ENCODE measurements around the gene TRIB2. TPM values are rescaled to one million over a fixed set of nuclear protein-coding genes. Genes with fewer than 3 reads are reported as not detected.
A peak's percentile ranks its signal among the peaks of the same experiment; 100 is the strongest.

The TRIB2 gene
- total and polyA plus RNA-seq, 2 of the 13 experiments (the other 11 are each of a cell fraction or from before 2014, with no cell fraction given), result 1.1 to 2.3 TPM

- TF ChIP-seq, protein P1, sequence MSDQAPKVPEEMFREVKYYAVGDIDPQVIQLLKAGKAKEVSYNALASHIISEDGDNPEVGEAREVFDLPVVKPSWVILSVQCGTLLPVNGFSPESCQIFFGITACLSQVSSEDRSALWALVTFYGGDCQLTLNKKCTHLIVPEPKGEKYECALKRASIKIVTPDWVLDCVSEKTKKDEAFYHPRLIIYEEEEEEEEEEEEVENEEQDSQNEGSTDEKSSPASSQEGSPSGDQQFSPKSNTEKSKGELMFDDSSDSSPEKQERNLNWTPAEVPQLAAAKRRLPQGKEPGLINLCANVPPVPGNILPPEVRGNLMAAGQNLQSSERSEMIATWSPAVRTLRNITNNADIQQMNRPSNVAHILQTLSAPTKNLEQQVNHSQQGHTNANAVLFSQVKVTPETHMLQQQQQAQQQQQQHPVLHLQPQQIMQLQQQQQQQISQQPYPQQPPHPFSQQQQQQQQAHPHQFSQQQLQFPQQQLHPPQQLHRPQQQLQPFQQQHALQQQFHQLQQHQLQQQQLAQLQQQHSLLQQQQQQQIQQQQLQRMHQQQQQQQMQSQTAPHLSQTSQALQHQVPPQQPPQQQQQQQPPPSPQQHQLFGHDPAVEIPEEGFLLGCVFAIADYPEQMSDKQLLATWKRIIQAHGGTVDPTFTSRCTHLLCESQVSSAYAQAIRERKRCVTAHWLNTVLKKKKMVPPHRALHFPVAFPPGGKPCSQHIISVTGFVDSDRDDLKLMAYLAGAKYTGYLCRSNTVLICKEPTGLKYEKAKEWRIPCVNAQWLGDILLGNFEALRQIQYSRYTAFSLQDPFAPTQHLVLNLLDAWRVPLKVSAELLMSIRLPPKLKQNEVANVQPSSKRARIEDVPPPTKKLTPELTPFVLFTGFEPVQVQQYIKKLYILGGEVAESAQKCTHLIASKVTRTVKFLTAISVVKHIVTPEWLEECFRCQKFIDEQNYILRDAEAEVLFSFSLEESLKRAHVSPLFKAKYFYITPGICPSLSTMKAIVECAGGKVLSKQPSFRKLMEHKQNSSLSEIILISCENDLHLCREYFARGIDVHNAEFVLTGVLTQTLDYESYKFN (CRISPR knock-in tag; conservative IDR thresholded peaks at IDR 0.05), result peak; percentile 58; the same call in 1 of the 2 replicates
- TF ChIP-seq SOX5 (CRISPR knock-in tag; IDR thresholded peaks at IDR 0.05; ENCODE audit: borderline replicate concordance) (0 out of 2 replicates have a peak, but pooled peaks have one; percentile 31), ZNF639 (CRISPR knock-in tag; conservative IDR thresholded peaks at IDR 0.05) (no peak), HDAC1 (CRISPR knock-in tag; IDR thresholded peaks at IDR 0.05) (0 out of 2 replicates have a peak, but pooled peaks have one; percentile 42), BCL6 (CRISPR knock-in tag; IDR thresholded peaks at IDR 0.05) (peak; percentile 65; the same call in 1 of the 2 replicates), ZNF543 (CRISPR knock-in tag; IDR thresholded peaks at IDR 0.05) (no peak), FOXA3 (CRISPR knock-in tag; IDR thresholded peaks at IDR 0.05) (peak; percentile 55), ZNF234 (CRISPR knock-in tag; conservative IDR thresholded peaks at IDR 0.05) (no peak), HNF4A (CRISPR knock-in tag; IDR thresholded peaks at IDR 0.05) (0 out of 2 replicates have a peak, but pooled peaks have one; percentile 13), NR2F6 (IDR thresholded peaks at IDR 0.05) (peak; percentile 61; the same call in 1 of the 2 replicates), NR2F6 (CRISPR knock-in tag; IDR thresholded peaks at IDR 0.05) (peak; percentile 66; the same call in 1 of the 2 replicates), SOX13 (IDR thresholded peaks at IDR 0.05) (no peak), SOX13 (CRISPR knock-in tag; conservative IDR thresholded peaks at IDR 0.05 in 1 of 2, IDR thresholded peaks at IDR 0.05 in 1 of 2) (0 out of 4 replicates have a peak, but pooled peaks of 1 of the 2 experiments have one; percentile 14), RORA (CRISPR knock-in tag; IDR thresholded peaks at IDR 0.05) (no peak), ARID5B (CRISPR knock-in tag; IDR thresholded peaks at IDR 0.05) (peak; percentile 53), ZNF652 (CRISPR knock-in tag; IDR thresholded peaks at IDR 0.05; ENCODE audit: borderline replicate concordance, low read depth) (peak; percentile 58; the same call in 1 of the 2 replicates), FOXP1 (IDR thresholded peaks at IDR 0.05) (no peak), FOXP1 (CRISPR knock-in tag; IDR thresholded peaks at IDR 0.05) (no peak), RXRB (CRISPR knock-in tag; IDR thresholded peaks at IDR 0.05; ENCODE audit: borderline replicate concordance) (peak; percentile 41; the same call in 1 of the 2 replicates), NR2F1 (CRISPR knock-in tag; IDR thresholded peaks at IDR 0.05) (0 out of 4 replicates have a peak, but pooled peaks of 1 of the 2 experiments have one; percentile 27), NR2F2 (IDR thresholded peaks at IDR 0.05; ENCODE audit: borderline replicate concordance, low read depth) (peak; percentile 71)
- TF ChIP-seq, protein P2, sequence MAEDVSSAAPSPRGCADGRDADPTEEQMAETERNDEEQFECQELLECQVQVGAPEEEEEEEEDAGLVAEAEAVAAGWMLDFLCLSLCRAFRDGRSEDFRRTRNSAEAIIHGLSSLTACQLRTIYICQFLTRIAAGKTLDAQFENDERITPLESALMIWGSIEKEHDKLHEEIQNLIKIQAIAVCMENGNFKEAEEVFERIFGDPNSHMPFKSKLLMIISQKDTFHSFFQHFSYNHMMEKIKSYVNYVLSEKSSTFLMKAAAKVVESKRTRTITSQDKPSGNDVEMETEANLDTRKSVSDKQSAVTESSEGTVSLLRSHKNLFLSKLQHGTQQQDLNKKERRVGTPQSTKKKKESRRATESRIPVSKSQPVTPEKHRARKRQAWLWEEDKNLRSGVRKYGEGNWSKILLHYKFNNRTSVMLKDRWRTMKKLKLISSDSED (CRISPR knock-in tag; IDR thresholded peaks at IDR 0.05), result no peak
Measured at GRCh38 chr2:12776521-12776961, 59.8 kb downstream of the TRIB2 start (continued).
